GM18517 (cell line): Measurements from ENCODE around the gene DAZAP2.
"Not testable (repeated sequence)": the region's sequence is repeated elsewhere in the genome, so short reads cannot be mapped to it uniquely, and the experiment has no call there.

Source experiments
- ATAC-seq: cut with Tn5 transposase; IDR thresholded peaks from one replicate; pipeline ENCODE4 v1.9.1; 2021; ENCODE audit warnings: mild to moderate bottlenecking, moderate library complexity; ENCODE audit not compliant: unreplicated experiment

The DAZAP2 gene

GRCh38 chr12:51217133-51217967 is 21.3 kb upstream of the DAZAP2 start:
- no peak for ATAC-seq

- ATAC-seq, result peak; percentile 62
Observed at GRCh38 chr12:51217968-51218606, 20.5 kb upstream of the DAZAP2 start, which contains the start of gene POU6F1. Gene POU6F1 (minus strand): TSS chr12:51218062. CDS start chr12:51206836, 11,226 bp downstream.

- ATAC-seq, result no peak
Observed at GRCh38 chr12:51218607-51219161, 19.9 kb upstream of the DAZAP2 start.

GRCh38 chr12:51219322-51219721 is 19.3 kb upstream of the DAZAP2 start:
- ATAC-seq, result no peak

- not testable (repeated sequence) for ATAC-seq
Observed at GRCh38 chr12:51219857-51220256, 18.8 kb upstream of the DAZAP2 start.

- ATAC-seq, result no peak
Observed at GRCh38 chr12:51222461-51222860, 16.2 kb upstream of the DAZAP2 start.

GRCh38 chr12:51224625-51225024 is 14.0 kb upstream of the DAZAP2 start:
- no peak for ATAC-seq

- no peak for ATAC-seq
Observed at GRCh38 chr12:51225234-51225633, 13.4 kb upstream of the DAZAP2 start.

- no peak for ATAC-seq
Observed at GRCh38 chr12:51225771-51226170, 12.9 kb upstream of the DAZAP2 start.

- ATAC-seq, result not testable (repeated sequence)
Observed at GRCh38 chr12:51227112-51227511, 11.5 kb upstream of the DAZAP2 start.

GRCh38 chr12:51227962-51228361 is 10.7 kb upstream of the DAZAP2 start:
- no peak for ATAC-seq

- ATAC-seq, result no peak
Observed at GRCh38 chr12:51229116-51229809, 9.4 kb upstream of the DAZAP2 start.

GRCh38 chr12:51232642-51233041 is 6.0 kb upstream of the DAZAP2 start:
- no peak for ATAC-seq

GRCh38 chr12:51234530-51234929 is 4.1 kb upstream of the DAZAP2 start:
- ATAC-seq, result no peak

GRCh38 chr12:51238037-51238509 is 553 bp upstream of the DAZAP2 start:
- ATAC-seq, result peak; percentile 14

GRCh38 chr12:51240971-51241370 is 2.3 kb downstream of the DAZAP2 start:
- ATAC-seq, result no peak

GRCh38 chr12:51242120-51242519 is 3.5 kb downstream of the DAZAP2 start:
- no peak for ATAC-seq

- ATAC-seq, result no peak
Observed at GRCh38 chr12:51242876-51243275, 4.2 kb downstream of the DAZAP2 start.

GRCh38 chr12:51244269-51244668 is 5.6 kb downstream of the DAZAP2 start:
- no peak for ATAC-seq

- ATAC-seq, result no peak
Observed at GRCh38 chr12:51245476-51246253, 7.0 kb downstream of the DAZAP2 start.
